Activated effector memory CD4-positive, alpha-beta T cell treated with anti-CD3 and anti-CD28 coated beads, Interleukin-2, amount 50 U/mL, for 16 hours (primary cell): ENCODE measurements around the gene RELT.

Source experiments
- DNase-seq: peaks from one replicate; pipeline ENCODE4 v3.0.0-alpha.2; 2020

RELT gene, protein sequence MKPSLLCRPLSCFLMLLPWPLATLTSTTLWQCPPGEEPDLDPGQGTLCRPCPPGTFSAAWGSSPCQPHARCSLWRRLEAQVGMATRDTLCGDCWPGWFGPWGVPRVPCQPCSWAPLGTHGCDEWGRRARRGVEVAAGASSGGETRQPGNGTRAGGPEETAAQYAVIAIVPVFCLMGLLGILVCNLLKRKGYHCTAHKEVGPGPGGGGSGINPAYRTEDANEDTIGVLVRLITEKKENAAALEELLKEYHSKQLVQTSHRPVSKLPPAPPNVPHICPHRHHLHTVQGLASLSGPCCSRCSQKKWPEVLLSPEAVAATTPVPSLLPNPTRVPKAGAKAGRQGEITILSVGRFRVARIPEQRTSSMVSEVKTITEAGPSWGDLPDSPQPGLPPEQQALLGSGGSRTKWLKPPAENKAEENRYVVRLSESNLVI

DNA sequence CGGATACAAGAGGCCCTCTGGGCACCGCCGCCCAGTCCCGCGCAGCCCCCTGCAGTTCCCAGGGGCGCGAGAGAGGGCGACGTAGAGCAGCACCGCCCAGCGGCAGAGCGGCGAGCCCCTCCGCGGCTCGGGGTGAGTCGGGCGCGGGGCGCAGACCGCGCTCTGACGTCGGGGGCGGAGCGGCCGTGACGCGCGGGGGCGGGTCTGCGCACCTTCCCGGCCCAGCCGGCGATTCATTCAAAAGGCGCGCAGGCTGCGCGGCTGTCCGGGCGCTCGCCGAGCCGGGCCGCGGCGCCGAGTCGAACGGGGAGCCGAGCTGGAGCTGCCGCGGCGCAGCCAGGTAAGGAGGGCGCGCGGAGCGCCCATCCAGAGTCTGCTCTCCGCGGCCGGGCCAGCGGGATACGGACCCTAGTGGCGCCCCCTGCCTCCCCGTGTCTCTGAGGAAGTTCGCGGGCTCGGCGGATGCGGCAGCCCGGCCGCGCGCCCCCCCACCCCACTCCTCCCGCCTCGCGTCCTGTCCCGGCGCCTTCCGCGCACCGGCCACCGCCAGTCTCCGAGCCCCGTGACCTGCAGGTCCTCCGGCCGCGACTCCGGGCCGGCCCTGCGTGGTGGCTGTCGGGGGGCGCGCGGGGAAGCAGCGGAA is at the start of gene RELT:
RELT (plus strand) TSS at position 240 of the 643 bp plus-strand sequence. CDS start 12,738 bp downstream, outside the sequence.
- peak; percentile 98 for DNase-seq

GRCh38 chr11:73326929-73327811 is 49.0 kb upstream of the RELT start:
- no peak for DNase-seq

DNA sequence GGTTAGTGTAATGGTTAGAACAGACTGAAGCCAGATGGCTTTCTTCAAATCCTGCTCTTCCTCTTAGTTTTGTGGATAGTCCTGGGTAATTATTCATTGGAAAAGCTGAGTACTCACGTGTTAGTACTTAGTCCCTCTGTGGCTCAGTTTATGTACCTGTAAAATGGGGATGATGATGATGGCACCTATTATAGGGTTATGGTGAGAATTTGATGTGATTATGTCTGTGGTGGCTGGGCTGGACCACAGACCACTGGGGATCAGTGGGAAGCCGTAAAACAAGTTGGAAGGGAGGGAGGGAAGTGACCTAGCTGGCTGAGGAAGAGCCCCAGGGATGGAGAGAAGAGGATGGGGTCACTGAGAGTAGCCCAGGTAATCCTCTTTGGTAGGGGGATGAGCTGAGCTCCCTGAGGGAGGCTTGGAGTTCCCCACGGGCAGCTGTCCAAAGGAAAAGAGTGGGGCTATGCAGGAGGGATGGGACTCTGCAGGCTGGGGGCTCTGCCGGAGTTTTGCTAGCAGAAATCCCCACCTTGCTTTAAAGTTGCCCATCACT is 48.3 kb upstream of the RELT start:
- no peak for DNase-seq

DNA sequence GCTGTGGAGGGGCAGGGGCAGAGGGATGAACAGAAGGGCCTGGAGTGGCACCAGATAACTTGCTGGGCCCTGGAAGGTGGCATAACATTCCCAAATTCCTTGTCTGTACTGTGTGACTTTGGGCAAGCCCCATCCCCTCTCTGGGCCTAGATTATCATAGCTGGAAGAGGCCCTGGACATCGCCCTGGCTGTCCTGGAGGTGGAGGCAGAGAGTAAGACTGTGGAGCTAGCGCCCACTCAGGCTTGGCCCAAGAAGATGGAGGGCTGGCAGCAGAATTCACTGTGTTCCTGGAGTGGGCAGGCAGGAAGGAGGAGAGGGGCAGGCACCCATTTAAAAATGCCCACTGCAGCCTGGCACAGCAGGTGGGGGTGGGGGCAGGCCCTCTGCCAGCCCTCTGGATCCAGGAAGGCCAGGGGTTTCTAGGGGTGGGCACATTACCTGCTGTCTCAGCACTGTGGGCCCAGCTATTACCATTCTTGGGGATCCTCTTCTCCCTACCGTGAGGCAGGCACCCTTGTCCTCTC is 45.6 kb upstream of the RELT start:
- no peak for DNase-seq

DNA sequence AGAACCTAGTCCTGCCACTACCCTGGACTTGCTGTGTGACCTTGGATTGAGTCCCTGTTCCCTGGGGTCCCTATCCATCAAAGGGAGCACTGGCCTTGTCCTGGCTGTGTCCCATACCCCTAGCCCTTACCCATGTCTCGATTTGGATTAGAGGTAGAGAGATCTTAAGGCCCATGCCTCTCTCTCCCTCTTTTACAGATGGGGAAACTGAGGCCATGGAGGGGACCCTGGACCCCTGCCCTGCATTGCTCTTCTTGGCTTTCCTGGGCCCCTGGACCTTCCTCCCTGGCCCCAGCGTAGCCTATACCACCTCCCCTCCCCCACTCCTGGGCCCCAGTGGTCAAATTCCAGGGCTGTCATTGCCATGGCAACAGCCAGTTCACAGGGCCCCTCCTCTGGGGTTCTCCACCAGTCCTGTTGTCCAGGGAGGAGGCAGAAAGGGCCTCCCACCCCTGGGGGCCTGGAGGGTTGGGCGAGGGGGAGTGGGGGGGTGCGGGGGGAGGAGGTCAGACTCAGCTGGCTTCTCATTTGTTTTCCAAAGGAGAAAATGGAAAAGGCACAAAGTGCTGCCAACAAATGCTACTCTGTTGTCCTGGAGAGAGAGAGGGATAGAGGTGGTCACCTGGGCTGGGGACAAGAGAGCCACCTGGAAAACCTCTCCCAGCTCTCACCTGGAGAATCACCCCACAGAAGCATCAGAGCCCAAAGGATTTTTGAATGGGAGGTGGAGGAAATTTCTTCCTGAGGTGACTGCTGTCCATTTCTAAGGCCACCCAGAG is 44.9 kb upstream of the RELT start:
- DNase-seq, result no peak

DNA sequence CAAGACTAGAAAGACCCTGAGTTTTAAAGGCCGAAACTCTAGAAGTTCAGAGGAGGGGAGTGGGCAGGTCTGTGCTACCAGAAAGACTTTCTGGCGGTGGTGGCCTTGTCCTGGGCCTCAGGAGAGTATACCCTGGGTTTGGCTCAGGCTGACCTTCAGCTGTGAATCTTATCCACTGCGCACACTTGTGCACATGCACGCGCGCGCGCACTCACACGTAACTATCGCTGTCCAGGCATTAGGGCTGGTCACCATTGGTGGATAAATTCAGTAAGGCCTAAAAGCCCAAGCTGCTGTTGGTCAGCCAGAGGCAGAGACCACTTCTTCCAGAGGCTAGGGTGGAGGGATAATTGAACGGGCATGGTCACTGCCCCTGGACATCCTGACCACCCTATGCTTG is 43.0 kb upstream of the RELT start:
- no peak for DNase-seq

DNA sequence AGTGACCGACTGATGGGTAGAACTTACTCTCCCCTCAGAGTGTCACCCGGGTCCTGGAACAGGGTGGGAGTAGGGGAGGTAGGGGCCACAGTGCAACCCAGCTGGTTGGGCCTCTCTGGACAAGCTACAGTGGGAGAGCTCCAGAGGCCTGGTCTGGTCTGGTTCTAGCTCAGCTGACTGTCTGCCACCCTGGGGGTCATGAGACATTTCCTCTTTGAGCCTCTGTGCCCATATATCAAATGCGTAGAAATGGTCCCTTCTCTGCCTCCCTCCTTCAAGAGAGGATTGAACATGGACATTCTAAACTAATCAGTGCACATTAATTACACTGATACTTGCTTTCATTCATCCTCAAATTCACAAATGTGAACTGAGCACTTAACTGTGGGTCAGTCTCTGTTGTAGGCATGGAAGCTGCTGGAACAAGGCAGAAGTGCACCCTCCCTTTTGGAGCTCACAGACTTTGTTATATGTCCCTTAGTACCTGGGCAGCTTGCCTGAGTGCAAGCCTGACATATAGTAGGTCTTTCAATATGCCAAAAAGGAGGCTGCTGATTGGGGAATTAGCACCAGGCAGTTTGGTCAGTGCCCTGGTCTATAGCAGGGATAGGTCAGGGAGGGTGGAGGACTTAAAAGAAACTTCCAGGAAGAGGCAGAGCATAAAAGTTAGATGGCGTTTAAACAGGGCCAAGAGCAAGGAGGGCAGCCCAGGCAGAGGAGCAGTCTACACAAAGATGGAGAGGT is 42.4 kb upstream of the RELT start:
- DNase-seq, result no peak

DNA sequence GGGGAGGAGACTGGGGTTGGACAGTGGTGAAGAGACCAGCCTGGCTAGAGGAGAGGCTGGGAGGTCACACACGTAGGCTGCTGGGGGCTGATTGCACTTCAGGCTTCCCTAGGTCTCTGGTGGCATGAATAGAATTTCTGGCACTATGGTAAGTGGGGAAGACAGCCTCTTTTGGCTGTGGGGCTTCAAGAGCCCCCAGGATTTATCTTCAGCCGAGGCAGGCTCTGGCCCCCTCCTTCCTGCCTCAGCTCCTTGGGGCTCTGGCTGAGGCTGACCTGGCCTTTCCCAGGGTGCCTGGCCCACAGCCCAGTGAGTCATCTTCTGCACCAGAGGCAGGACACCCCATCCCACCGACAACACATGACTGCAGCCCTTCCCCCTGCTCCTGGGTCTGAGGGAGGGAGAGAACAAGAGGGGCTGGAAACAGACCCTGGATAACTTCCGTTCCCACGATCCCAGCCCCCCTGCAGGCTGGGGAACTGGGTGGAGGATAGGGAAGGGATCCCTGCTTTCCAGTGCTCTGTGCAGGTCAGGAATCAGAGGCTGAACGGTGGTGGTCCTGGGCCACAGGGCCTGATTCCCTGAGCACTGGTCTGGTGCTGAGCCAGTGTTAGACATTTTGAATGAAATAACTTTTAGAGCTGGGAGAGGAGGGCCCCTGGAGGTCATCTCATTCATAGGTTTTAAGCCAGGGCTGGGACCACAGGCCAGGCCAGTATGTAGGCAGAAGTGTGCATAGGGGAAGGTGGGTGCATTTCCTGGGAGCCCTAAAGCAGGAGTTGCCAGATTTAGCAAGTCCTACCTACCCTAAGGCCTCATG is 41.6 kb upstream of the RELT start:
- no peak for DNase-seq

DNA sequence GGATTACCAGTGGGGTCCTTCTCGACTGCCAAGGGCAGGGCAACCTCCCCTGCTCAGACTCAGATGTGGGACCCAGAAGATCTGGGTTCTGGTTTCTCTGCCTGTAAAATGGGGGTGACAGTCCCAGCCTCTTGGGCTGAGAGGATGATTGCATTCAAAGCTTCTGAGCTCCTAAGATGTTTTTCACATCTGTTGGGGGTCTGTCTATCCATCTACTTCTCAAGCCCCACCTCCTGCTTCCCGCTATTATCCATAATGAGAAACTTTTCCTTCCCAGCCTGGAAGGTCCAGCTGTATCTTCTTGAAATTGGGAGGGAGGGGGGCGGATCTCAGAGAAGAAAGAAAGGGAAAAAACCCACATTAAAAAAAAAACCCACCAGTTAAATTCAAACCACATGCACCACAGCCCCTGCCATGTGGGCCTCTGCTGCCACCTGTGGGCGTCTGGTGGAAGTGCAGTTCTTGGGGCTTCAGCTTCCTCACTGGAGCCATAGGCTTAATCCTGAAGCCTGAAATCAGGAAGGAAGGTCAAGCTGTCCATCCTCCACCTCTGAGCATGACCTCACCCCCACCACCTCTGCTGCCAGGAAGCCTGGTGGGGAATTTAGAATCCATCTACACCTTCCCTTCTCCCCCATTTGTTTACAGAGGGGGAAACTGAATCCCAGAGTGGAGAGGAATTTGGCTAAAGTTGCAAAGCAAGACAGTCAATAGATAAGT is 40.8 kb upstream of the RELT start:
- peak; percentile 92 for DNase-seq

DNA sequence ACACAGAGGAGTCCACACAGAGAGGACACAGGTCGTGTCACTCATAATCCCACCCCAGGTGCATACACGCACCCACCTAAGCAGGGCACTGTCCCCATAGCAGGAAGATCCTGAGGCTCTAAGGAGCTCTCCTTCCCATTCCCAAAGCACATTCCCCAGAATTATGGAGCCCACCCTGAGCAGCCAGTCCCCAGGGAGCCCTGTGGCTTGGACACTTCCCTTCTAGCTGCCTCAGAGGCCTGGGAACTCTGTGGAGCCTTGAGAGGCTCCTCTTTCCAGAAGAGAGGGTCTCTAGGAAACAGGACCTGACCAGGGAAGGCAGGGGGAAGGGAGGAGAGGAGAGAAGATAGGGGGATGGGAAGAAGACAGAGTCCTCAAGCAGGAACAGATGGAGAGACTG is 38.4 kb upstream of the RELT start:
- no peak for DNase-seq

DNA sequence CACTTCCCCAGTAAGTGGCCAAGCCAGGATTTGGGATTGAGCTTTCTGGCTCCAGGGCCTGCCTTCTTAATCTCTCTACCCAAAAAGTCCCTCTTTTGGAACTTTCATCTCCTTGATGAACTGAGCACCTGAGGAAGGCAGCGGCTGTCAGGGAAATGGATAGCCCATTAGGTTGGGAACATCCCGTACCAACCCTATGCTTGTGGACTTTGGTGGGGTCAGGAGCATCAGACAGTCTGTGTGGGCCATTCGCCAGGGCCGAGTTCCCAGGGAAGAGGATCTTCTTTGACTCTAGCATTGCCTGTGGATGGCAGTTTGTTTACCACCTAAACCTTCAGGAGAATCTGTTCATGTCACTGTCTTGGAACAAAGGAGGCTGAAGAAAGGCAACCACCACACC is 37.9 kb upstream of the RELT start:
- DNase-seq, result no peak

DNA sequence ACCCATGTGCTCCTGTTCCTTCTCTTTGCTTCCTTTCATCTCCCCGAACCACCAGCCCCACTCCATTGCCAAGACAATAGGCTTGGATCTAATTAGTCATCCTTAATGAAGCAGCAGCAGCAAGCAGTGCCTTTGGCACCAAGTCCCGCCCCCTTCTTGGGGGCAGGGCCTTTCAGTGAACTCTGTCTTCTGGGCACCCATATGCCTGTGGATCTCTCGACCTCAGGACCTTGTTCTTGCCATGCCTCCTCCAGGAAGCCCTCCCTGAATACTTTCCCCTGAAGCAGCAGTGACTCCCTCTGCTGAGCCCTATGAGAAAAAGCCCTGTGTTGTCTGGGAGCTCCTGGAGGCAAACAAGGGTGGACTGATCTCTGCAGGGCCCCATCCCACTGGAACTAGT is 36.0 kb upstream of the RELT start:
- no peak for DNase-seq

DNA sequence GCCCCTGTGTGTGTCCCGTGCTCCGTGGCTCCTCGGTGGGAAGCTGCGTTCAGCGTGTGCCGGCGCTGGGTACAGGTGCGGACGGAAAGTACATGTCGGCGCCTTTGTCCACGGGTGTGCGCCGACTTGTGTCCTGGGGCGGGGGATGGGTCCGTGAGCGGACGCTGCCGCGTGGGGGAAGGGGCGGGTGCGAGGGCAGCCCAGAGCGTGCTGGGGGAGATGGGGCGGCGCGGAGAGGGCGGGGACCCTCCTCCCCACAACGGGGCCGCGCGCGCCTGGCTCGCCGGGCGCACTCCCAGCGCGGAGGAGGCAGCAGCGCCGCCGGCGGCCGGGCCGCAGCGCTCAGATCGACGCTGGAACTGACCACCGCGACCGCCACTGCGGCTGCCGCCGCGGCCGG is 33.6 kb upstream of the RELT start:
- DNase-seq, result no peak

DNA sequence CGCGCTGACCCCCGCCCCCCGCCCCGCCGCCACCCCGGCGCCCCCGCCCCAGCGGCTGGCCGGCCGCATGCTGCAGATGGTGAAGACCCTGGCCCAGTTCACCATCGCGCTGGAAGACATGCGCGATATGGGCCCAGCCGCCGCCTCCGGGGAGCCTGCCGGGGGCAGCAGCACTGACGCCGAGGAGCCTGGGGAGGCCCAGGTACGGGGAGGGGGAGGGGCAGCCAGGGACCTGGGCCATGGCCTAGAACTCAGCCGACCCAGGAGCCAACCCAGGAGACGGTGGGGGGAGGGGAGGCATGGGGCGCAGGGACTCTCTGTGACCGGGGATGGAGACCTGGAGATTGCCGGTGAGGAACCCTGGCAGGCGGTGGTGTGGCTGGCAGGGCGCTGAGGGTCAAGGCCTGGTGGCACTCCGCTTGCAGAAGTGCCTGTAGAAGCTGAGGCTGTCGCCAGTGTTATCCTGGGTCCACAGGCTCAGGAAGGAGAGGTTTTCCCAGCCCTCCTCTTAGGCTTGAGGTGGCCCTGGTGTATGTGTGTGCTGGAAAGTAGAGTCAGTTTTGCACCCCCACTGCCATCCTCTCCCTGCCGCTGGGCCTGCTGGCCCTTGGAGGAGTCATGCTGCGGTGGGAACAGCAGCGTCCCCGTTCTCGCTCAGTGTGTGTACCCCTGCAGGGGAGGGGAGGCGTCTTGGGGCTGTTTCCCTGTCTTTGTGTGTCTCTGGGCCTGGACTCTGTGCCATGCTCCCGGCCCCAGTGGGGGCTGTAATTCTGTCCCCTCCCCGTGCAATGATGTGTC is 32.9 kb upstream of the RELT start:
- no peak for DNase-seq

DNA sequence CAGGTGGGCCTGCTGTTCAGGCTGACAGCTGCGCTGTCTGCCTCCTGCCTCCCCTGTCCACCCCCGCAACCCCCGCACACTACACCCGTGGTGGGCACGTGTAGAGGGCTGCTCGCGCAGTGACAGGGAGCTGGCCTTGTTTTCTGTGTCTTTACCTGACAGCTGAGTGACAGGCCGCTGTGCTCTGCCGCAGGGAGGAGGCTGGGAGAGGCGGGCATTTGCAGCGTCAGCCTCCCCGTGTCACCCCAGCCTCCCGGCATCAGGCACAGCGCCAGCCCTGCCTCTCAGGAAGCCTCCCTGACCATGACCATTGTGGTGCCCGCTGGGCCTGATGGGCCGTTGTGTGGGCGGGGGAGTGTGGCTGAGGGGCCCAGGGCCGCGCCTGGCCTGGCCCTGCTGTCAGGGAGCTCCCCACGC is 32.0 kb upstream of the RELT start:
- DNase-seq, result no peak

DNA sequence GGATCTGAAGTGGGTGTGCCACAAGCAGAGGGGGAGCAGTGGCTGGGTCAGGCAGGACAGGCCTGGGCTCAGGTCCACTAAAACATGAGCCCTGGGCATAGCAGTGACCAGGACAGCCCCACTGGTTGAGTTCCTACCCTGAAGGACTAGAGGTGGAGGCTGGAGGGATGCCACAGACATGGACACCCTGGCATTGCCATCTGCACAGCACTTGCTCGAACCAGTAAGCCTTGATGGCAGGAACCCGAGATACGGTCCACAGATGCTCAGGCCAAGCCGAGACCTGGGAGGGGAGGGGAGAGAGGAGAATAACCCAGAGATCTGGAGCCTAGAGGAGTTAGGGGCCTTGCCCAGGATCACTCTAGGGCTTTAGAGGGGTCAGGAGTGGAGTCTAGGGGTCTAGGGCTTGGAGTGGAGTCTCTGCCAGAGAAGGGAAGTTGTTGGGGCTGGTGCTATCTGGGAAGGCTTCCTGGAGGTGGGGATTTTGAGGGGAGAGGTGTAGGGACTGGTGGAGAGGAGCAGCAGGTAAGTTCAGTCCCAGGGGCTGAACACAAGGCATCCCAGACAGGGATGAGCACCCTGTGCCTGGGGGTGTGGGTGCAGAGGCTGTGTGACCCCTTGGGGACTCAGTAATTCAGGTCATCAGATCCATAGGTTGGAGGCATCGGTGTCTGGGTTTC is 30.6 kb upstream of the RELT start:
- DNase-seq, result no peak

DNA sequence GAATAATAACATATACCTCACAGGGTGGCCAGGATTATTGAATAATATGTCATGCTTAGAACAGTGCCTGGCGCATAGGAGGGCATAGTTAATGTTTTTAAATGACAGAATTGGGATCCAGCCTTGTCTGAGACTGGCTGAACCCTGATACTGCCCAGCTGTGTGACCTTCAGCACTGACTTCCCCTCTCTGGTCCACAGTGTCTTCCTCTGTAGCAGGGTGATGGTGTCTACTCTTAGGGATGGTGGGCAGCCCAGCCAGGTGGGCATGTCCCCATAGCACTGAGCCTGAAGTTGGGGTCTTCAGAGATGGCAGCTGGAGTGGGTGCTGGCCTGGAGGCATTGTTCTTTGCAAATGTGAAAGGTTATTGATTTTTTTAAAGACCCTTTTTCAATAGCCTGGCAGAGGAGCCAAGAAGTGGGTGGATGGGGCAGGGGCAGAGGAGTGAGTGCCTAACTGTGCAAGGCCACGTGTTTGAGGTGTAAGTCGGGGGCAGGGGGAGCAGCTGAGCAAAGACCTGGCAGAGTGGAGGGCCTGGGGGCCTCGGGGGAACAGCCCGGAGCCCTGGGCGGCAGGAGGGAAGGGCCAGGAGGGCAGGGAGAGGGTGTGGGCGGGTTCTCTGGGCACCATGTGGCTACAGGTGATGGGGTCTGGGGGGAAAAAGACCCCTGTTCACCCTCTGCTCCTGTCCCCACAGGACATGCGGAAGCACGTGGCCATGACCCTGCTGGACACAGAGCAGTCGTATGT is 29.8 kb upstream of the RELT start:
- no peak for DNase-seq

- no peak for DNase-seq
Observed at GRCh38 chr11:73347067-73347466, 29.1 kb upstream of the RELT start.
